ENCODE measurements around the gene SFRP2.

- TF ChIP-seq CTCF (IDR thresholded peaks at IDR 0.05) (no peak), POLR2A (IDR thresholded peaks at IDR 0.05) (no peak)
Measured at GRCh38 chr4:153771046-153771445, 17.8 kb downstream of the SFRP2 start.
